Lung (tissue), 12 donors: ENCODE measurements around the gene SLC28A3. TPM values are rescaled to one million over a fixed set of nuclear protein-coding genes. Genes with fewer than 3 reads are reported as not detected.

Experiments
- ATAC-seq: fragments of 200-7000 bp; cut with Tn5 transposase; one replicate; pipeline ENCODE4 v1.9.1; 2020; ENCODE audit warnings: moderate number of reproducible peaks; ENCODE audit not compliant: insufficient read depth, low FRiP score
- DNase-seq, 3 donors: peaks; one replicate each; pipeline ENCODE4 v3.0.0-alpha.2; 2013 to 2017
- H3K27ac ChIP-seq, 2 donors: one replicate each; pipeline ENCODE4 v1.5.1; 2013; ENCODE audit warnings: mild to moderate bottlenecking in 2 of 2, moderate library complexity in 2 of 2, control low read depth in 1 of 2, inconsistent platforms in 1 of 2, low read depth in 1 of 2, low read length in 1 of 2
- H3K27me3 ChIP-seq, 3 donors: one replicate each; pipeline ENCODE4 v1.5.1; 2013; ENCODE audit warnings: low read length in 2 of 3; ENCODE audit not compliant: control insufficient read depth in 3 of 3, insufficient read depth in 3 of 3
- H3K36me3 ChIP-seq, 4 donors: one replicate each; pipeline ENCODE4 v1.5.1; 2013; ENCODE audit warnings: low read length in 4 of 4, mild to moderate bottlenecking in 1 of 4, moderate library complexity in 1 of 4; ENCODE audit not compliant: control insufficient read depth in 4 of 4, insufficient read depth in 4 of 4
- H3K4me1 ChIP-seq, 5 donors: one replicate each; pipeline ENCODE4 v1.5.1; 2013; ENCODE audit warnings: low read length in 5 of 5, mild to moderate bottlenecking in 2 of 5, moderate library complexity in 1 of 5; ENCODE audit not compliant: control insufficient read depth in 5 of 5, insufficient read depth in 5 of 5
- H3K4me3 ChIP-seq: one replicate; pipeline ENCODE4 v1.5.1; 2013; ENCODE audit warnings: mild to moderate bottlenecking, control low read depth, moderate library complexity
- H3K9ac ChIP-seq, 2 donors: one replicate each; pipeline ENCODE4 v1.5.1; 2013; ENCODE audit warnings: low read length in 2 of 2, control low read depth in 1 of 2; ENCODE audit not compliant: insufficient read depth in 1 of 2
- H3K9me3 ChIP-seq, 4 donors: one replicate each; pipeline ENCODE4 v1.5.1; 2013; ENCODE audit warnings: low read length in 3 of 4, mild to moderate bottlenecking in 1 of 4, moderate library complexity in 1 of 4; ENCODE audit not compliant: control insufficient read depth in 4 of 4, insufficient read depth in 3 of 4
- CTCF ChIP-seq: IDR thresholded peaks from 2 replicates; pipeline ENCODE4 v1.5.1; 2012; ENCODE audit warnings: mild to moderate bottlenecking; ENCODE audit errors: control extremely low read depth, extremely low read depth
- WGBS, 2 donors: extraction: QIAGEN DNeasy Blood & Tissue Kit; methylation state at CpG; one replicate each; pipeline ENCODE4 v1.1.7; 2013; 5-methylcytosine and 5-hydroxymethylcytosine counted together
- polyA plus RNA-seq, 2 donors: library from polyadenylated mRNA; stranded (reverse); fragments of 200-250 nt; gene quantifications; one replicate each; pipeline ENCODE4 v1.2.1, GENCODE V29; 2013
- total RNA-seq, 2 donors: library from RNA; depleted of rRNA in 1 of 2; stranded (reverse); fragments of >200 nt in 1 of 2; gene quantifications; one replicate each; pipeline ENCODE4 v1.2.1, GENCODE V29; 2014 to 2021
- donor health status: control.
- donor health status: control.
- donor health status: Bipolar disorder and iron deficiency.
- donor health status: healthy.
- donor health status: DM: yes; HTN: yes; CAD: no.

SLC28A3 gene
- total and polyA plus RNA-seq, 4 donors = 0.59 to 4.0 (median 0.88) TPM

- no peak overlapping the region for H3K9ac ChIP-seq
- DNase-seq (no peak), ATAC-seq (no peak)
- H3K36me3 ChIP-seq = no peaks in the 10 kb centered on the region
- peaks cover 0 to 12% (median 2%) of the 10 kb centered on the region in 5 donors for H3K4me1 ChIP-seq
- H3K4me3 ChIP-seq = no peak overlapping the region
- WGBS, 2 donors = 72 to 73% methylated on average over 2 of the region's 2 CpGs
- peaks cover 0 to 2% (median 0%) of the 10 kb centered on the region in 3 donors for H3K27me3 ChIP-seq
- H3K27ac ChIP-seq = no peak overlapping the region
- no peaks in the 10 kb centered on the region for H3K9me3 ChIP-seq
- no peak for TF ChIP-seq CTCF
Measured at GRCh38 chr9:84285381-84285780, 55.2 kb downstream of the SLC28A3 start.

GRCh38 chr9:84283946-84284345, 56.6 kb downstream of the SLC28A3 start:
- ATAC-seq (no peak), DNase-seq (peak; percentile 28 to 68 (median 55))
- Histone ChIP-seq H3K9me3 (no peaks in the 10 kb centered on the region), H3K27ac (no peak overlapping the region), H3K9ac (no peak overlapping the region), H3K36me3 (no peaks in the 10 kb centered on the region), H3K4me1 (peaks cover 0 to 12% (median 2%) of the 10 kb centered on the region in 5 donors), H3K4me3 (no peak overlapping the region), H3K27me3 (peaks cover 0 to 2% (median 0%) of the 10 kb centered on the region in 3 donors)
- TF ChIP-seq CTCF = no peak
- WGBS, 2 donors = 64 to 86% methylated on average over 6 of the region's 6 CpGs

- no peak overlapping the region for H3K9ac ChIP-seq
- H3K36me3 ChIP-seq = no peaks in the 10 kb centered on the region
- no peaks in the 10 kb centered on the region for H3K27me3 ChIP-seq
- ATAC-seq = no peak
- H3K4me1 ChIP-seq = no peaks in the 10 kb centered on the region
- 38 to 51% methylated on average over 1 of the region's 1 CpG for WGBS, 2 donors
- no peak for TF ChIP-seq CTCF
- no peak for DNase-seq
- H3K4me3 ChIP-seq = no peak overlapping the region
- no peak overlapping the region for H3K27ac ChIP-seq
- no peaks in the 10 kb centered on the region for H3K9me3 ChIP-seq
Measured at GRCh38 chr9:84278130-84278529, 62.4 kb downstream of the SLC28A3 start.

- WGBS, 2 donors = 77 to 87% methylated on average over 3 of the region's 3 CpGs
- ATAC-seq = peak; percentile 49
- no peak for DNase-seq
Measured at GRCh38 chr9:84277646-84278045, 62.9 kb downstream of the SLC28A3 start.

More at GRCh38 chr9:84277646-84278045, 62.9 kb downstream of the SLC28A3 start:
- Histone ChIP-seq H3K9ac (no peak overlapping the region), H3K36me3 (no peaks in the 10 kb centered on the region), H3K4me1 (no peaks in the 10 kb centered on the region), H3K9me3 (no peaks in the 10 kb centered on the region), H3K4me3 (no peak overlapping the region), H3K27me3 (no peaks in the 10 kb centered on the region), H3K27ac (no peak overlapping the region)
- TF ChIP-seq CTCF = no peak
